ENCODE data around the gene KRT31. TPM values are rescaled to one million over a fixed set of nuclear protein-coding genes. Genes with fewer than 3 reads are reported as not detected.
"Not testable (repeated sequence)": the region's sequence is repeated elsewhere in the genome, so short reads cannot be mapped to it uniquely, and the experiment has no call there.

Gene KRT31
- total RNA-seq, 1 experiment from 2014 or later: not detected

- TF ChIP-seq CTCF (IDR thresholded peaks at IDR 0.05; ENCODE audit: insufficient read depth in 1 of 2, low read depth in 1 of 2, low read length in 1 of 2, severe bottlenecking in 1 of 2, unreplicated experiment in 1 of 2): no peak
Observed at GRCh38 chr17:41396340-41396739, 1.1 kb downstream of the KRT31 start.

GRCh38 chr17:41395611-41396010 is 1.8 kb downstream of the KRT31 start:
- Histone ChIP-seq H3K4me3 (ENCODE audit: low read depth, low read length) (no peak overlapping the region), H3K4me1 (peaks cover 10% of the 10 kb centered on the region), H3K27me3 (replicated peaks; ENCODE audit: control insufficient read depth, insufficient read depth, low read length) (no peaks in the 10 kb centered on the region), H3K36me3 (ENCODE audit: control insufficient read depth, insufficient read depth, low read length) (no peaks in the 10 kb centered on the region), H3K9me3 (no peaks in the 10 kb centered on the region)
- no peak for TF ChIP-seq CTCF (IDR thresholded peaks at IDR 0.05; ENCODE audit: insufficient read depth in 1 of 2, low read depth in 1 of 2, low read length in 1 of 2, severe bottlenecking in 1 of 2, unreplicated experiment in 1 of 2)
- Mint-ChIP-seq H3K4me3 (ENCODE audit: unreplicated experiment) (no peak overlapping the region), H3K27me3 (ENCODE audit: insufficient read depth, unreplicated experiment) (no peaks in the 10 kb centered on the region), H3K9me3 (ENCODE audit: unreplicated experiment) (no peaks in the 10 kb centered on the region), H3K27ac (ENCODE audit: unreplicated experiment) (no peak overlapping the region), H3K36me3 (ENCODE audit: insufficient read depth, unreplicated experiment) (no peaks in the 10 kb centered on the region), H3K4me1 (ENCODE audit: low read depth, unreplicated experiment) (peaks cover 3% of the 10 kb centered on the region)
- DNase-seq: no peak
- intact Hi-C loops (cut with micrococcal nuclease; ENCODE audit: unreplicated experiment): no loop called here
- no TSS peak for BruUV-seq (replicated peaks)
- ChIA-PET POLR2A (no interaction called here), CTCF (no interaction called here)

More at GRCh38 chr17:41396340-41396739, 1.1 kb downstream of the KRT31 start:
- Histone ChIP-seq H3K4me3 (ENCODE audit: low read depth, low read length) (no peak overlapping the region), H3K36me3 (ENCODE audit: control insufficient read depth, insufficient read depth, low read length) (no peaks in the 10 kb centered on the region), H3K9me3 (no peaks in the 10 kb centered on the region), H3K4me1 (peaks cover 3% of the 10 kb centered on the region; the same call in 1 of the 2 replicates), H3K27me3 (replicated peaks; ENCODE audit: control insufficient read depth, insufficient read depth, low read length) (no peaks in the 10 kb centered on the region)
- Mint-ChIP-seq H3K4me1 (ENCODE audit: low read depth, unreplicated experiment) (no peaks in the 10 kb centered on the region), H3K36me3 (ENCODE audit: insufficient read depth, unreplicated experiment) (no peaks in the 10 kb centered on the region), H3K9me3 (ENCODE audit: unreplicated experiment) (no peaks in the 10 kb centered on the region), H3K27ac (ENCODE audit: unreplicated experiment) (no peak overlapping the region), H3K4me3 (ENCODE audit: unreplicated experiment) (no peak overlapping the region), H3K27me3 (ENCODE audit: insufficient read depth, unreplicated experiment) (no peaks in the 10 kb centered on the region)
- CTCF ChIA-PET: interaction anchor here (0.7 kb wide), 1 partner anchor 268 kb away, joined by 7 read pairs; no protein-coding TSS in a partner anchor
- intact Hi-C loops (cut with micrococcal nuclease; ENCODE audit: unreplicated experiment): no loop called here
- POLR2A ChIA-PET: no interaction called here
- no peak for DNase-seq
- BruUV-seq (replicated peaks): no TSS peak

- H3K27me3 Mint-ChIP-seq (ENCODE audit: insufficient read depth, unreplicated experiment): not testable (repeated sequence)
Observed at GRCh38 chr17:41395044-41395443, 2.4 kb downstream of the KRT31 start.

More at GRCh38 chr17:41395044-41395443, 2.4 kb downstream of the KRT31 start:
- H3K36me3 ChIP-seq (ENCODE audit: control insufficient read depth, insufficient read depth, low read length); H3K4me3 ChIP-seq (ENCODE audit: low read depth, low read length); POLR2A ChIA-PET; CTCF ChIA-PET; DNase-seq; H3K9me3 Mint-ChIP-seq (ENCODE audit: unreplicated experiment); H3K4me1 Mint-ChIP-seq (ENCODE audit: low read depth, unreplicated experiment); intact Hi-C loops (cut with micrococcal nuclease; ENCODE audit: unreplicated experiment); H3K27me3 ChIP-seq (replicated peaks; ENCODE audit: control insufficient read depth, insufficient read depth, low read length); H3K4me3 Mint-ChIP-seq (ENCODE audit: unreplicated experiment); BruUV-seq (replicated peaks); H3K36me3 Mint-ChIP-seq (ENCODE audit: insufficient read depth, unreplicated experiment); H3K27ac Mint-ChIP-seq (ENCODE audit: unreplicated experiment); H3K9me3 ChIP-seq: not testable (repeated sequence)
- H3K4me1 ChIP-seq: peaks cover 16% of the 10 kb centered on the region
